ENCODE measurements around the gene MFAP3L. TPM values are rescaled to one million over a fixed set of nuclear protein-coding genes. Genes with fewer than 3 reads are reported as not detected.

The MFAP3L gene
- total RNA-seq, 1 experiment from 2014 or later: 0.47 TPM

DNA sequence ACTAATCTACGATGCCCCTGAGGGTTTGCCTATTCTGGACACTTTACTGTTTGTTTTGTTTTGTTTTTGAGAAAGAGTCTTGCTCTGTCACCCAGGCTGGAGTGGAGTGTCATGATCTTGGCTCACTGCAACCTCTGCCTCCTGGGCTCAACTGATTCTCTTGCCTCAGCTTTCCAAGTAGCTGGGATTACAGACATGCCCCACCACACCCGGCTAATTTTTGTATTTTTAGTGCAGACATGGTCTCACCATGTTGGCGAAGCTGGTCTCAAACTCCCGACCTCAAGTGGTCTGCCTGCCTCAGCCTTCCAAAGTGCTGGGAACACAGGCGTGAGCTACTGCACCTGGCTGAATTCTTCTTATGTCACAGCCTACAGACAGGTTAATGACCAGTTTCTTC is 70.7 kb downstream of the MFAP3L start:
- intact Hi-C loops (cut with micrococcal nuclease): no loop called here
- TF ChIP-seq EZH2 (IDR thresholded peaks at IDR 0.05; ENCODE audit: low read length, unreplicated experiment): no peak
- TF ChIP-seq, protein P1, sequence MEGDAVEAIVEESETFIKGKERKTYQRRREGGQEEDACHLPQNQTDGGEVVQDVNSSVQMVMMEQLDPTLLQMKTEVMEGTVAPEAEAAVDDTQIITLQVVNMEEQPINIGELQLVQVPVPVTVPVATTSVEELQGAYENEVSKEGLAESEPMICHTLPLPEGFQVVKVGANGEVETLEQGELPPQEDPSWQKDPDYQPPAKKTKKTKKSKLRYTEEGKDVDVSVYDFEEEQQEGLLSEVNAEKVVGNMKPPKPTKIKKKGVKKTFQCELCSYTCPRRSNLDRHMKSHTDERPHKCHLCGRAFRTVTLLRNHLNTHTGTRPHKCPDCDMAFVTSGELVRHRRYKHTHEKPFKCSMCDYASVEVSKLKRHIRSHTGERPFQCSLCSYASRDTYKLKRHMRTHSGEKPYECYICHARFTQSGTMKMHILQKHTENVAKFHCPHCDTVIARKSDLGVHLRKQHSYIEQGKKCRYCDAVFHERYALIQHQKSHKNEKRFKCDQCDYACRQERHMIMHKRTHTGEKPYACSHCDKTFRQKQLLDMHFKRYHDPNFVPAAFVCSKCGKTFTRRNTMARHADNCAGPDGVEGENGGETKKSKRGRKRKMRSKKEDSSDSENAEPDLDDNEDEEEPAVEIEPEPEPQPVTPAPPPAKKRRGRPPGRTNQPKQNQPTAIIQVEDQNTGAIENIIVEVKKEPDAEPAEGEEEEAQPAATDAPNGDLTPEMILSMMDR (conservative IDR thresholded peaks at IDR 0.05; ENCODE audit: low read depth, low read length): no peak
- Histone ChIP-seq H3K4me3 (ENCODE audit: low read length) (no peak overlapping the region), H3K36me3 (ENCODE audit: low read depth, low read length) (no peaks in the 10 kb centered on the region), H3K9me2 (replicated peaks; ENCODE audit: low read length) (no peaks in the 10 kb centered on the region), H3F3A (ENCODE audit: low read length, unreplicated experiment) (no peaks in the 10 kb centered on the region), H3K4me2 (ENCODE audit: low read length) (no peak overlapping the region), H3K27me3 (ENCODE audit: low read length) (peaks cover 49% of the 10 kb centered on the region), H3K9me3 (ENCODE audit: low read length) (no peaks in the 10 kb centered on the region), H3K4me1 (ENCODE audit: insufficient read depth, low read length) (no peaks in the 10 kb centered on the region), H3K9ac (ENCODE audit: low read length) (no peak overlapping the region), H3K27ac (ENCODE audit: low read length) (no peak overlapping the region), H2AFZ (ENCODE audit: low read length) (no peak overlapping the region), H4K20me1 (ENCODE audit: low read length) (no peaks in the 10 kb centered on the region), H3K79me2 (ENCODE audit: low read length) (no peaks in the 10 kb centered on the region)
- BruUV-seq (replicated peaks): no TSS peak
- DNase-seq (no peak), ATAC-seq (no peak)
- POLR2A ChIA-PET (ENCODE audit: unreplicated experiment): no interaction called here
- CTCF ChIA-PET: no interaction called here

DNA sequence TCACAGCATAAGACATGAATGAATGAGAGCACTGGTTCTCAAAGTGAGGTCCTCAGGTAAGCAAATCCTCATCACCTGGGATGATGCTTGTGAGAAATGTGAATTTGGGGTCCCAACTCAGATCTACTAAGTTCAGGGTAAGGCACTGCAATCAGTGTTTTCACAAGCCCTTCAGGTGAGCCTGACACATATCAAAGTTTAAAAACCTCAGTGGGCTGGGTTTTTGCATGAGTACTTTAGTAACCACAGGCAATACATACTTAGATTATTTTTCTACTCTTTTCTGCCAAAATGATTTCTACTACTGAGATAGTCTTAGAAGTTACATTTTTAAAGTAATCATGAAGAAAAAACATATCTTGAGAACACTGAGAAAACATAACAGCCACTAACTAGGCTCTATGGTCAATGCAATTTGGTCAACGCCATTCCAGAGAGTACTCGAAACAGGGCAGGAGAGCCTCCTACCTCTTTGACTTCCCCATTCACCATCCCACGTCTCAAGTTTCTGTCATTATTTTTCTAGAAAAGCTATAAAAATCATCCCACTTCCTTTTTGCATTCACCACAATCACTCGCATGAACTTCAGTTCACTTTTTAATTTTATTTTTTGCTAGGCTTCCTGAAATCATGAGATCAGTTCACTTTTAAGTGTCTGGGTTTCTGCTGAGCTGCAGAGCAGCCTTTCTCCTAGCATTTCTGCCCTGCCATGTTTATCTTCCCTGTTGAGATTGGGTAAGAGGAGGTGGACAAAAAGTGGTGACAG is 73.8 kb downstream of the MFAP3L start:
- POLR2A ChIA-PET (ENCODE audit: unreplicated experiment): no interaction called here
- ATAC-seq: no peak
- no peaks in the 10 kb centered on the region for H3K4me1 ChIP-seq (ENCODE audit: insufficient read depth, low read length)

DNA sequence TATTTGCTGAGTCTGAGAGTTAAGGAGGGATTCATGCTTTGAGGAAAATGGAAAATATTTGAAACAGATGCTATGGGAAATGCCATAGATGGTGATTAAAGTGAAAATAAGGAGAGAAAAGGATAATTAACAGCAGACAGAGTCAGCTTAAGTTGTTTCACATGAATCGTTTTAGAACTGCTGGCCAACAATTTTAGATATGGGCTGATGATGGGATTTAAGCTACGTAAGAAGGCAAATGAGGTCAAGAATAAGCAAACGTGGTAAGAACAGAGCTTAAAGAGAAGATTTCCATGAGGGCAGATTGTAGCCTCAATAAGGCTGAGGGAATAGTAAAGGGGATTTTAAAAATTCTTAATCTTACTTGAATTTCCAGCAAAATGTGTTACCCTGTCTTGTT is 77.9 kb downstream of the MFAP3L start:
- ChIA-PET POLR2A (ENCODE audit: unreplicated experiment) (no interaction called here), CTCF (no interaction called here)
- no peak for ATAC-seq
- no peak overlapping the region for H3K27ac ChIP-seq (ENCODE audit: low read length)
- no TSS peak for BruUV-seq (replicated peaks)
- H3K4me2 ChIP-seq (ENCODE audit: low read length): no peak overlapping the region
- no peaks in the 10 kb centered on the region for H3K9me2 ChIP-seq (replicated peaks; ENCODE audit: low read length)
- H4K20me1 ChIP-seq (ENCODE audit: low read length): no peaks in the 10 kb centered on the region
- no peaks in the 10 kb centered on the region for H3F3A ChIP-seq (ENCODE audit: low read length, unreplicated experiment)
- H3K79me2 ChIP-seq (ENCODE audit: low read length): no peaks in the 10 kb centered on the region
- intact Hi-C loops (cut with micrococcal nuclease): no loop called here
- no peak overlapping the region for H2AFZ ChIP-seq (ENCODE audit: low read length)
- H3K4me3 ChIP-seq (ENCODE audit: low read length): no peak overlapping the region
- no peak for TF ChIP-seq EZH2 (IDR thresholded peaks at IDR 0.05; ENCODE audit: low read length, unreplicated experiment)
- TF ChIP-seq EZH2phosphoT487 (IDR thresholded peaks at IDR 0.05; ENCODE audit: borderline replicate concordance, low read length): no peak
- TF ChIP-seq, protein P1 (conservative IDR thresholded peaks at IDR 0.05; ENCODE audit: low read depth, low read length): no peak
- no peak overlapping the region for H3K9ac ChIP-seq (ENCODE audit: low read length)
- no peak for DNase-seq
- no peaks in the 10 kb centered on the region for H3K9me3 ChIP-seq (ENCODE audit: low read length)
- no peaks in the 10 kb centered on the region for H3K36me3 ChIP-seq (ENCODE audit: low read depth, low read length)
- no peaks in the 10 kb centered on the region for H3K4me1 ChIP-seq (ENCODE audit: insufficient read depth, low read length)
- H3K27me3 ChIP-seq (ENCODE audit: low read length): peaks cover 15% of the 10 kb centered on the region

More for the DNA sequence above, 73.8 kb downstream of the MFAP3L start:
- Histone ChIP-seq H3K9me2 (replicated peaks; ENCODE audit: low read length) (no peaks in the 10 kb centered on the region), H3K36me3 (ENCODE audit: low read depth, low read length) (no peaks in the 10 kb centered on the region), H3K79me2 (ENCODE audit: low read length) (no peaks in the 10 kb centered on the region), H4K20me1 (ENCODE audit: low read length) (no peaks in the 10 kb centered on the region), H3K27ac (ENCODE audit: low read length) (no peak overlapping the region), H3K9ac (ENCODE audit: low read length) (no peak overlapping the region), H3K4me2 (ENCODE audit: low read length) (no peak overlapping the region), H3F3A (ENCODE audit: low read length, unreplicated experiment) (no peaks in the 10 kb centered on the region), H3K27me3 (ENCODE audit: low read length) (peaks cover 35% of the 10 kb centered on the region), H2AFZ (ENCODE audit: low read length) (no peak overlapping the region), H3K4me3 (ENCODE audit: low read length) (no peak overlapping the region), H3K9me3 (ENCODE audit: low read length) (no peaks in the 10 kb centered on the region)
- no peak for DNase-seq
- no peak for TF ChIP-seq EZH2 (IDR thresholded peaks at IDR 0.05; ENCODE audit: low read length, unreplicated experiment)
- no peak for TF ChIP-seq EZH2phosphoT487 (IDR thresholded peaks at IDR 0.05; ENCODE audit: borderline replicate concordance, low read length)
- TF ChIP-seq, protein P1 (conservative IDR thresholded peaks at IDR 0.05; ENCODE audit: low read depth, low read length): no peak
- no TSS peak for BruUV-seq (replicated peaks)
- CTCF ChIA-PET: no interaction called here
- intact Hi-C loops (cut with micrococcal nuclease): no loop called here

All from PC-3 (cell line).